Measurements from ENCODE around the gene FES.

DNA sequence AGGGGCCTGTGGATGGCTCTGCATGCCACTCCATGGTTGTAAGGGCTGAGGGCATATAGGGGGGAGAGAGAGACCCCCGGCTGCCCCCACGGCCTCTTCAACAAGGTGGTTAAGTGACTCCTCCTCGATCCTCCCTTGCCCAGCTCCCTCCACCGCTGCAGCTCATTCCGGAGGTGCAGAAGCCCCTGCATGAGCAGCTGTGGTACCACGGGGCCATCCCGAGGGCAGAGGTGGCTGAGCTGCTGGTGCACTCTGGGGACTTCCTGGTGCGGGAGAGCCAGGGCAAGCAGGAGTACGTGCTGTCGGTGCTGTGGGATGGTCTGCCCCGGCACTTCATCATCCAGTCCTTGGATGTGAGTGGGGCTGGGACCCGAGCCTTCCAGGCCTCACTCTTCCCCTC lies 6.5 kb downstream of the FES start:
- TF ChIP-seq FOXK2 (IDR thresholded peaks at IDR 0.05) (no peak), LEF1 (IDR thresholded peaks at IDR 0.05; ENCODE audit: borderline replicate concordance) (no peak), BHLHE40 (IDR thresholded peaks at IDR 0.05; ENCODE audit: borderline replicate concordance) (no peak), SUZ12 (IDR thresholded peaks at IDR 0.05) (no peak), ELF4 (IDR thresholded peaks at IDR 0.05) (no peak), FOXA1 (IDR thresholded peaks at IDR 0.05) (no peak), FOXM1 (IDR thresholded peaks at IDR 0.05; ENCODE audit: borderline replicate concordance) (no peak)

All from HEK293T (cell line).